HG03571 (cell line): Measurements from ENCODE around the gene MIGA1.
"Not testable (repeated sequence)": the region's sequence is repeated elsewhere in the genome, so short reads cannot be mapped to it uniquely, and the experiment has no call there.

Experiments used
- ATAC-seq: cut with Tn5 transposase; IDR thresholded peaks from one replicate; pipeline ENCODE4 v1.9.1; 2021; ENCODE audit not compliant: unreplicated experiment

The MIGA1 gene

GRCh38 chr1:77797991-77798390, 18.5 kb downstream of the MIGA1 start:
- ATAC-seq, result no peak

- ATAC-seq, result no peak
These were observed 22.6 kb downstream of the MIGA1 start for GRCh38 chr1:77802026-77802425.

- ATAC-seq, result no peak
These were observed 23.9 kb downstream of the MIGA1 start for GRCh38 chr1:77803371-77803770.

- not testable (repeated sequence) for ATAC-seq
These were observed 30.5 kb downstream of the MIGA1 start for GRCh38 chr1:77809787-77810462.

- ATAC-seq, result not testable (repeated sequence)
These were observed 32.1 kb downstream of the MIGA1 start for GRCh38 chr1:77811589-77811988.

- no peak for ATAC-seq
These were observed 38.1 kb downstream of the MIGA1 start for GRCh38 chr1:77817368-77818209.

GRCh38 chr1:77820121-77820520, 40.7 kb downstream of the MIGA1 start:
- ATAC-seq, result no peak

- no peak for ATAC-seq
These were observed 44.6 kb downstream of the MIGA1 start for GRCh38 chr1:77824079-77824478.

- ATAC-seq, result no peak
These were observed 45.2 kb downstream of the MIGA1 start for GRCh38 chr1:77824694-77825093.

GRCh38 chr1:77825131-77825709, 45.8 kb downstream of the MIGA1 start:
- no peak for ATAC-seq

GRCh38 chr1:77826851-77827250, 47.4 kb downstream of the MIGA1 start:
- ATAC-seq, result not testable (repeated sequence)

GRCh38 chr1:77828098-77828497, 48.6 kb downstream of the MIGA1 start:
- ATAC-seq, result no peak

GRCh38 chr1:77829851-77830250, 50.4 kb downstream of the MIGA1 start:
- ATAC-seq, result no peak

- ATAC-seq, result no peak
These were observed 51.5 kb downstream of the MIGA1 start for GRCh38 chr1:77830946-77831345.

GRCh38 chr1:77831566-77831965, 52.1 kb downstream of the MIGA1 start:
- ATAC-seq, result no peak

- no peak for ATAC-seq
These were observed 52.7 kb downstream of the MIGA1 start for GRCh38 chr1:77831976-77832711.

- no peak for ATAC-seq
These were observed 53.5 kb downstream of the MIGA1 start for GRCh38 chr1:77832901-77833300.

GRCh38 chr1:77833521-77834100, 54.2 kb downstream of the MIGA1 start:
- no peak for ATAC-seq

GRCh38 chr1:77834771-77835334, 55.4 kb downstream of the MIGA1 start:
- no peak for ATAC-seq

GRCh38 chr1:77841574-77841973, 62.1 kb downstream of the MIGA1 start:
- no peak for ATAC-seq

- no peak for ATAC-seq
These were observed 66.5 kb downstream of the MIGA1 start for GRCh38 chr1:77845951-77846350.
